Measurements from ENCODE around the gene NCAPH2. TPM values are rescaled to one million over a fixed set of nuclear protein-coding genes. Genes with fewer than 3 reads are reported as not detected.

The NCAPH2 gene
- total RNA-seq, 3 donors from 2014 or later (not counting 1 experiment from before 2014, with no cell fraction given), result 94.5 to 106 (median 104) TPM

DNA sequence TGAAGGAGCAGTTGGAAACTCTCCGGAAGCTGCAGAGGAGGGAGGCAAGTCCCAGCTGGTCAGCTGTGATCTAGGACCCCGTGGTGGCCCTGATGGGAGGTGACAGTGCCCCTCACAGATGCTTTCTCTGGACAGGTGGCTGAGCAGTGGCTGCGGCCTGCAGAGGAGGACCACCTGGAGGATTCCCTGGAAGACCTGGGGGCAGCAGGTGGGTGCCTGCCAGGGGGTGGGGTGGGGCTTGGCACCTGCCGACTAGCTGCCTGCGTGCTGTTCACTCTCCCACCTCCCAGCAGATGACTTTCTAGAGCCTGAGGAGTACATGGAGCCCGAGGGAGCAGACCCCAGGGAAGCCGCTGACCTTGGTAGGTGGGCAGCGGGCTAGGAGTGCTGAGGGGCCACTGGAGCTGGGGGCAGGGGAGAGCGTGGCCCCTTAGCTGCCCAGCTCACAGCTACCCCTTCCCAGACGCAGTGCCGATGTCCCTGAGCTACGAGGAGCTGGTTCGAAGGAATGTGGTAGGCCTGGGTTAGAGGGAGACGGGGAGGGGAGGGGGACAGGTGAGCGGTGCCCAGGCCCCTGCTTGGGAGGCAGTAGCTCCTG, 14.3 kb downstream of the NCAPH2 start:
- WGBS (ENCODE audit: insufficient coverage), result 95% methylated on average over 15 of the region's 15 CpGs
- peaks cover 45% of the 10 kb centered on the region for H3K36me3 ChIP-seq (ENCODE audit: control insufficient read depth, insufficient read depth, low read length)
- Mint-ChIP-seq H3K4me1 (peaks cover 15 to 17% of the 10 kb centered on the region in 2 donors), H3K27me3 (ENCODE audit: low read depth in 2 of 2) (no peaks in the 10 kb centered on the region), H3K9me3 (no peaks in the 10 kb centered on the region), H3K4me3 (no peak overlapping the region), H3K36me3 (no peaks in the 10 kb centered on the region), H3K27ac (no peak overlapping the region)
- H3K4me1 ChIP-seq (ENCODE audit: control insufficient read depth, insufficient read depth, low read length), result peaks cover 21% of the 10 kb centered on the region
- TF ChIP-seq, protein P1, sequence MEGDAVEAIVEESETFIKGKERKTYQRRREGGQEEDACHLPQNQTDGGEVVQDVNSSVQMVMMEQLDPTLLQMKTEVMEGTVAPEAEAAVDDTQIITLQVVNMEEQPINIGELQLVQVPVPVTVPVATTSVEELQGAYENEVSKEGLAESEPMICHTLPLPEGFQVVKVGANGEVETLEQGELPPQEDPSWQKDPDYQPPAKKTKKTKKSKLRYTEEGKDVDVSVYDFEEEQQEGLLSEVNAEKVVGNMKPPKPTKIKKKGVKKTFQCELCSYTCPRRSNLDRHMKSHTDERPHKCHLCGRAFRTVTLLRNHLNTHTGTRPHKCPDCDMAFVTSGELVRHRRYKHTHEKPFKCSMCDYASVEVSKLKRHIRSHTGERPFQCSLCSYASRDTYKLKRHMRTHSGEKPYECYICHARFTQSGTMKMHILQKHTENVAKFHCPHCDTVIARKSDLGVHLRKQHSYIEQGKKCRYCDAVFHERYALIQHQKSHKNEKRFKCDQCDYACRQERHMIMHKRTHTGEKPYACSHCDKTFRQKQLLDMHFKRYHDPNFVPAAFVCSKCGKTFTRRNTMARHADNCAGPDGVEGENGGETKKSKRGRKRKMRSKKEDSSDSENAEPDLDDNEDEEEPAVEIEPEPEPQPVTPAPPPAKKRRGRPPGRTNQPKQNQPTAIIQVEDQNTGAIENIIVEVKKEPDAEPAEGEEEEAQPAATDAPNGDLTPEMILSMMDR (IDR thresholded peaks at IDR 0.05), result no peak
- no peak for ATAC-seq
- H3K27ac ChIP-seq (ENCODE audit: low read length), result no peak overlapping the region
- intact Hi-C loops (cut with micrococcal nuclease), result no loop called here
- H3K27me3 ChIP-seq (ENCODE audit: control insufficient read depth, insufficient read depth, low read length), result no peaks in the 10 kb centered on the region
- no peaks in the 10 kb centered on the region for H3K9me3 ChIP-seq (ENCODE audit: control insufficient read depth, insufficient read depth, low read length)
- H3K4me3 ChIP-seq (ENCODE audit: low read length), result no peak overlapping the region
- no peak for DNase-seq

DNA sequence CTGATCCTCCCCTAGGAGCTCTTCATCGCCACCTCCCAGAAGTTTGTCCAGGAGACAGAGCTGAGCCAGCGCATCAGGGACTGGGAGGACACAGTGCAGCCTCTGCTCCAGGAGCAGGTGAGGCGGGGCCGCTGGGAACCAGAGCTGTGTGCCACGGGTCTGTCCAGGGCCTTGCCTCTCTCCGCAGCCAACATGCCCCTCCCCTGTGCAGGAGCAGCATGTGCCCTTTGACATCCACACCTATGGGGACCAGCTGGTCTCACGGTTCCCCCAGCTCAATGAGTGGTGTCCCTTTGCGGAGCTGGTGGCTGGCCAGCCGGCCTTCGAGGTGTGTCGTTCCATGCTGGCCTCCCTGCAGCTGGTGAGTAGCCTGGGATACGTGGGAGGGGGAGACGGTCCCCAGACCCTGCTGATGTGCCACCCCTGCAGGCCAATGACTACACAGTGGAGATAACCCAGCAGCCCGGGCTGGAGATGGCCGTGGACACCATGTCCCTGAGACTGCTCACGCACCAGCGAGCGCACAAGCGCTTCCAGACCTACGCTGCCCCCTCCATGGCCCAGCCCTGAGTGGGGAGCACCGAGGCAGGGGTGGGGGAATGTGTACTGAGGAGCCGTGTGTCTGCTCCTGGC, 14.9 kb downstream of the NCAPH2 start:
- no peak overlapping the region for H3K27ac Mint-ChIP-seq
- ATAC-seq, result no peak
- intact Hi-C loops (cut with micrococcal nuclease), result no loop called here

DNA sequence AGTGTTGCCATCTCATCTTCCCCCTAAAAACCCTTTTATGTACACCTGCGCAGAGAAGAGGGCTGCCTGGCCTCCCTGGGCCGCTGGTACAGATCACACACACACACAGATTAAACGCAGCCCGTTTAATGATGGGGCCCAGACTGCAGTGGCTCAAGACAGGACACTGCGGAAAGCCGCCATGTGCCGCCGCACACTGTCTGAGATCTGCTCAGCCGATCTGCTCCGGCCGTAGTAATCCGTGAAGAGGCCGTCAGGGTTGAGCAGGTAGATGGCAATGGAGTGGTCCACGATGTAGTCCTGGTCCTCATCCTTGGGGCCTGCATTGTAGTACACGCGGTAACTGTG, 15.4 kb downstream of the NCAPH2 start:
- H3K9me3 Mint-ChIP-seq, result no peaks in the 10 kb centered on the region
- Histone ChIP-seq H3K27me3 (ENCODE audit: control insufficient read depth, insufficient read depth, low read length) (no peaks in the 10 kb centered on the region), H3K4me1 (ENCODE audit: control insufficient read depth, insufficient read depth, low read length) (peaks cover 32% of the 10 kb centered on the region), H3K4me3 (ENCODE audit: low read length) (no peak overlapping the region), H3K36me3 (ENCODE audit: control insufficient read depth, insufficient read depth, low read length) (peaks cover 34% of the 10 kb centered on the region), H3K27ac (ENCODE audit: low read length) (no peak overlapping the region), H3K9me3 (ENCODE audit: control insufficient read depth, insufficient read depth, low read length) (no peaks in the 10 kb centered on the region)
- intact Hi-C loops (cut with micrococcal nuclease), result no loop called here
- no peaks in the 10 kb centered on the region for H3K36me3 Mint-ChIP-seq
- DNase-seq (no peak), ATAC-seq (no peak)
- no peaks in the 10 kb centered on the region for H3K27me3 Mint-ChIP-seq (ENCODE audit: low read depth in 2 of 2)
- H3K4me1 Mint-ChIP-seq, result peaks cover 26% of the 10 kb centered on the region in 2 donors
- H3K27ac Mint-ChIP-seq, result no peak overlapping the region
- TF ChIP-seq, protein P1 (IDR thresholded peaks at IDR 0.05), result no peak
- H3K4me3 Mint-ChIP-seq, result no peak overlapping the region
- WGBS (ENCODE audit: insufficient coverage), result 98% methylated on average over 16 of the region's 16 CpGs

More for the DNA sequence above, 14.9 kb downstream of the NCAPH2 start:
- no peak for DNase-seq
- H3K9me3 Mint-ChIP-seq, result no peaks in the 10 kb centered on the region
- no peaks in the 10 kb centered on the region for H3K36me3 Mint-ChIP-seq
- TF ChIP-seq, protein P1 (IDR thresholded peaks at IDR 0.05), result no peak
- Histone ChIP-seq H3K27ac (ENCODE audit: low read length) (no peak overlapping the region), H3K4me1 (ENCODE audit: control insufficient read depth, insufficient read depth, low read length) (peaks cover 27% of the 10 kb centered on the region), H3K27me3 (ENCODE audit: control insufficient read depth, insufficient read depth, low read length) (no peaks in the 10 kb centered on the region), H3K36me3 (ENCODE audit: control insufficient read depth, insufficient read depth, low read length) (peaks cover 39% of the 10 kb centered on the region), H3K4me3 (ENCODE audit: low read length) (no peak overlapping the region), H3K9me3 (ENCODE audit: control insufficient read depth, insufficient read depth, low read length) (no peaks in the 10 kb centered on the region)
- H3K4me1 Mint-ChIP-seq, result peaks cover 21 to 24% of the 10 kb centered on the region in 2 donors
- H3K4me3 Mint-ChIP-seq, result no peak overlapping the region
- WGBS (ENCODE audit: insufficient coverage), result 96% methylated on average over 21 of the region's 22 CpGs
- no peaks in the 10 kb centered on the region for H3K27me3 Mint-ChIP-seq (ENCODE audit: low read depth in 2 of 2)
